A549 (cell line): ENCODE data around the gene CSDE1. TPM values are rescaled to one million over a fixed set of nuclear protein-coding genes. Genes with fewer than 3 reads are reported as not detected.

Source experiments
- ATAC-seq, 2 experiments: fragments of 200-7000 bp in 1 of 2; fragments of >200 bp in 1 of 2; cut with Nextera tagmentation in 1 of 2; cut with Tn5 transposase in 1 of 2; 3 replicates each; pipeline versions ENCODE4 v1.8.0 to v1.9.1; 2018 to 2020; ENCODE audit warnings: mild to moderate bottlenecking in 1 of 2, moderate library complexity in 1 of 2
- CTCF ChIA-PET: fragments of 300-600 bp; sonication (Branson Sonifier 250); formaldehyde crosslinking; extraction: SDS; loops from one replicate; lab custom pipeline; 2021; ENCODE audit warnings: antibody characterized with exemption, inconsistent platforms; lab: Yijun Ruan, JAX
- POLR2A ChIA-PET: fragments of 350-600 bp; formaldehyde crosslinking; extraction: SDS; loops from one replicate; lab custom pipeline; 2021; ENCODE audit warnings: antibody characterized with exemption, inconsistent platforms; lab: Yijun Ruan, JAX
- DNase-seq, 2 experiments: peaks; one replicate each; pipeline versions ENCODE4 v3.0.0 to v3.0.0-alpha.2; 2011 to 2016; ENCODE audit warnings: low read depth in 1 of 2, low spot score in 1 of 2
- FAIRE-seq: peaks from 2 replicates; lab custom pipeline; 2011; peaks lifted over from hg19 to GRCh38; lab: Jason Lieb, UNC
- H3K27ac ChIP-seq, 2 experiments: fragments of >200 bp; sonication (Bioruptor Twin); formaldehyde crosslinking; 3 replicates each; pipeline ENCODE4 v1.5.1; 2016 to 2017
- H3K4me1 ChIP-seq: fragments of >200 bp; sonication (Bioruptor Twin); formaldehyde crosslinking; 3 replicates; pipeline ENCODE4 v1.6.1; 2016
- H3K4me2 ChIP-seq: fragments of >200 bp; sonication (Bioruptor Twin); formaldehyde crosslinking; 3 replicates; pipeline ENCODE4 v1.6.1; 2016
- H3K4me3 ChIP-seq: fragments of >200 bp; sonication (Bioruptor Twin); formaldehyde crosslinking; 3 replicates; pipeline ENCODE4 v1.5.1; 2016
- H3K9me3 ChIP-seq: fragments of >200 bp; sonication (Bioruptor Twin); formaldehyde crosslinking; 3 replicates; pipeline ENCODE4 v1.6.1; 2016
- EHF ChIP-seq: fragments of 250-450 bp; sonication (Bioruptor Pico); IDR thresholded peaks from 2 replicates; pipeline ENCODE4 v1.5.0; 2020; ENCODE audit warnings: mild to moderate bottlenecking
- FOSL2 ChIP-seq, 2 experiments: fragments of 450-650 bp in 1 of 2; fragments of >200 bp in 1 of 2; sonication (Bioruptor Twin) in 1 of 2; formaldehyde crosslinking; IDR thresholded peaks; 2 replicates each; pipeline versions ENCODE4 v1.5.0 to v1.6.1; 2016 to 2020; ENCODE audit warnings: mild to moderate bottlenecking in 1 of 2, moderate library complexity in 1 of 2
- JUNB ChIP-seq: fragments of >200 bp; sonication (Bioruptor Twin); formaldehyde crosslinking; IDR thresholded peaks from 2 replicates; pipeline ENCODE4 v1.6.1; 2016
- KDM5A ChIP-seq: fragments of 200-600 bp; sonication (generic); IDR thresholded peaks from 2 replicates; pipeline ENCODE4 v1.6.1; 2016; ENCODE audit warnings: antibody characterized with exemption, mild to moderate bottlenecking
- MAFK ChIP-seq: fragments of 450-650 bp; IDR thresholded peaks from 2 replicates; pipeline ENCODE4 v1.6.1; 2014; ENCODE audit not compliant: partially characterized antibody
- MAZ ChIP-seq: fragments of 150-350 bp; IDR thresholded peaks from 2 replicates; pipeline ENCODE4 v1.6.1; 2014; ENCODE audit warnings: antibody characterized with exemption, low read depth, low read length, borderline replicate concordance
- NR3C1 ChIP-seq: fragments of >200 bp; sonication (Bioruptor Twin); formaldehyde crosslinking; IDR thresholded peaks from 3 replicates; pipeline ENCODE4 v1.6.1; 2017
- PHF8 ChIP-seq: fragments of 200-600 bp; sonication (generic); IDR thresholded peaks from 2 replicates; pipeline ENCODE4 v1.6.1; 2016; ENCODE audit warnings: low read depth, mild to moderate bottlenecking, antibody characterized with exemption, moderate library complexity, borderline replicate concordance
- POLR2A ChIP-seq: IDR thresholded peaks from 2 replicates; pipeline ENCODE4 v1.6.1; 2012; ENCODE audit warnings: mild to moderate bottlenecking, low read length
- POLR2AphosphoS2 ChIP-seq: conservative IDR thresholded peaks from 2 replicates; pipeline ENCODE4 v1.6.1; 2012; ENCODE audit warnings: low read length, improper control_type of control experiment, inconsistent platforms
- RCOR1 ChIP-seq: fragments of 150-350 bp; IDR thresholded peaks from 2 replicates; pipeline ENCODE4 v1.6.1; 2014; ENCODE audit warnings: antibody characterized with exemption, low read length, low read depth
- RNF2 ChIP-seq: fragments of 200-600 bp; sonication (generic); IDR thresholded peaks from 2 replicates; pipeline ENCODE4 v1.6.1; 2016; ENCODE audit warnings: low read depth, mild to moderate bottlenecking, antibody characterized with exemption, moderate library complexity, borderline replicate concordance
- TFCP2L1 ChIP-seq: fragments of 250-450 bp; sonication (Bioruptor Pico); IDR thresholded peaks from 2 replicates; pipeline ENCODE4 v1.5.0; 2021; ENCODE audit warnings: mild to moderate bottlenecking
- ZSCAN20 ChIP-seq: fragments of 250-450 bp; sonication (Bioruptor Pico); IDR thresholded peaks from 2 replicates; pipeline ENCODE4 v1.8.0; 2022; ENCODE audit warnings: mild to moderate bottlenecking, moderate library complexity
- WGBS: methylation state at CpG from one replicate; pipeline ENCODE4 v1.1.6; 2017; ENCODE audit errors: missing lambda C conversion rate; 5-methylcytosine and 5-hydroxymethylcytosine counted together
- polyA plus RNA-seq, 4 experiments: library from polyadenylated mRNA; depleted of rRNA in 3 of 4; stranded (reverse); fragments of >200 nt; fragmentation: RNase III in 1 of 4; extraction: RNeasy Plus Mini Kit Qiagen cat#74134 plus additional on column Dnase treatment in 1 of 4; gene quantifications; 2 replicates in 3 of 4; 3 replicates in 1 of 4; pipeline ENCODE4 v1.2.3, GENCODE V29; 2011 to 2017
- TF ChIP-seq, protein P1 (sequence below): fragments of 250-450 bp; sonication (Bioruptor Pico); IDR thresholded peaks from 2 replicates; pipeline ENCODE4 v1.5.0; 2020; ENCODE audit warnings: low read depth, mild to moderate bottlenecking, moderate library complexity
- TF ChIP-seq, protein P2 (sequence below): fragments of 200-600 bp; sonication (generic); IDR thresholded peaks from 2 replicates; pipeline ENCODE4 v1.6.1; 2016; ENCODE audit warnings: antibody characterized with exemption, mild to moderate bottlenecking, moderate library complexity
- TF ChIP-seq, protein P3 (sequence below): fragments of 250-450 bp; sonication (Bioruptor Pico); IDR thresholded peaks from 2 replicates; pipeline ENCODE4 v1.5.0; 2021; ENCODE audit warnings: mild to moderate bottlenecking, moderate library complexity, borderline replicate concordance

CSDE1 gene
- polyA plus RNA-seq, 2 of the 4 experiments (the other 2 are of a cell fraction): 199 to 236 TPM

DNA sequence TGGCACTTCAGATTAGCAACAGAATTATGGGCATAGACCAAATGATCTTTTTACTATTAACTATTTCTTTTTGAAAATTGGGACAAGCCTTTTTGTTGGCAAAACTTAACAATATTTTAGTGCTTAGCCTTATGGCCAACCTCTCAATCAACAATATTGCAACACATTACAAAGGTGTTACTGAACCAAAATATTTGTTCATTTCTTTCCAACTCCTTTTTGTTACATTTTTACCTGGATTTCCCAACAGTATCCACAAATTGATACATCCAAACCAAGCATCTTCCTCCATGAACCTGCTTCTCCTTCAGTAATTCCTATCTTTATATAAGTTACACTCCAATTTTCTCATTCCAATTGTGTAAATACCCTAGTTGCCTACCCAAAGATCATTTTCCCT is 61.0 kb downstream of the CSDE1 start:
- FAIRE-seq (no peak), DNase-seq (no peak), ATAC-seq (no peak)
- Histone ChIP-seq H3K9me3 (no peaks in the 10 kb centered on the region), H3K4me3 (no peak overlapping the region), H3K4me2 (no peak overlapping the region), H3K27ac (no peak overlapping the region), H3K4me1 (no peaks in the 10 kb centered on the region)
- TF ChIP-seq POLR2A (no peak), FOSL2 (IDR thresholded peaks at IDR 0.05) (no peak), FOSL2 (CRISPR knock-in tag; IDR thresholded peaks at IDR 0.05) (no peak), JUNB (no peak), TFCP2L1 (CRISPR knock-in tag) (no peak)
- CTCF ChIA-PET: no interaction called here
- POLR2A ChIA-PET: no interaction called here

DNA sequence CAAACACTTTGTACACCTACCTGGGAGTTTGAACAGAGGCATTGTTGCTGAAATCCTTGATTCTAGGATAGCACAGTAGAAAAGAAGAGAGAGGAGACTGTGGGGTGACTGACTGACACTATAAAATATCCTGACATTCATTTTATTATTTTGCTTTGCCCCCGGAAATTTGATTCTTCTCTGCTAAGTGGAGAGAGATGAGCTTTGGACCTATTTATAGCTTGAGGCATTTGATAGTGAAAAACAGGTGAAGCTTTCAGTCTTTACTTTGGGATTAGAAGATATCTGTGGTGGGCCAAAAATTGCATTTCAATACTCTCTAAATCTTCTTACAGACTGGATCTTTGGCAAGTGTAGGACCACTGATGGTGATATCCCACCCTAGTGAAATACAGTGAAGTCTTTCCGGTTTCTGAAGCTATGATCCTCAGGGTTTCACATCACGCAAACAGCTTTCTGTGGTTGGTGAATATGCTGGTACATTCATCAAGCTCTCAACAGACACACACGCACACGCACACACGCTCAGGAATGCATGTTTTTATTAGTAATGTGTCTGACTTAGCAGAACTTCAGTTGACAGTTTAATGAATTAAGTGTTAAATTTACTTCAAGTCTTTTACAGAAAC is 62.2 kb downstream of the CSDE1 start, which contains the start of gene AMPD1:
Gene AMPD1 (minus strand): TSS at position 117 of the 629 bp plus-strand sequence. CDS start 75 bp downstream, at position 42.
- ChIA-PET POLR2A (no interaction called here), CTCF (interaction anchor here (0.5 to 1.0 kb wide), 3 partner anchors 13 to 281 kb away, joined by 3 read pairs; partner anchors contain the start of gene DENND2C)
- FAIRE-seq (no peak), DNase-seq (no peak), ATAC-seq (no peak)
- no peak within 1 kb of the TSS for H3K4me2 ChIP-seq
- TF ChIP-seq MAFK: no peak
- no peak for TF ChIP-seq ZSCAN20
- TF ChIP-seq NR3C1: no peak
- no peak for TF ChIP-seq KDM5A
- H3K4me1 ChIP-seq: no peaks in the 10 kb centered on the region
- no peak within 1 kb of the TSS for H3K4me3 ChIP-seq
- no peak within 1 kb of the TSS for H3K27ac ChIP-seq
- 39% methylated on average over 6 of the region's 6 CpGs for WGBS
- no peaks in the 10 kb centered on the region for H3K9me3 ChIP-seq

DNA sequence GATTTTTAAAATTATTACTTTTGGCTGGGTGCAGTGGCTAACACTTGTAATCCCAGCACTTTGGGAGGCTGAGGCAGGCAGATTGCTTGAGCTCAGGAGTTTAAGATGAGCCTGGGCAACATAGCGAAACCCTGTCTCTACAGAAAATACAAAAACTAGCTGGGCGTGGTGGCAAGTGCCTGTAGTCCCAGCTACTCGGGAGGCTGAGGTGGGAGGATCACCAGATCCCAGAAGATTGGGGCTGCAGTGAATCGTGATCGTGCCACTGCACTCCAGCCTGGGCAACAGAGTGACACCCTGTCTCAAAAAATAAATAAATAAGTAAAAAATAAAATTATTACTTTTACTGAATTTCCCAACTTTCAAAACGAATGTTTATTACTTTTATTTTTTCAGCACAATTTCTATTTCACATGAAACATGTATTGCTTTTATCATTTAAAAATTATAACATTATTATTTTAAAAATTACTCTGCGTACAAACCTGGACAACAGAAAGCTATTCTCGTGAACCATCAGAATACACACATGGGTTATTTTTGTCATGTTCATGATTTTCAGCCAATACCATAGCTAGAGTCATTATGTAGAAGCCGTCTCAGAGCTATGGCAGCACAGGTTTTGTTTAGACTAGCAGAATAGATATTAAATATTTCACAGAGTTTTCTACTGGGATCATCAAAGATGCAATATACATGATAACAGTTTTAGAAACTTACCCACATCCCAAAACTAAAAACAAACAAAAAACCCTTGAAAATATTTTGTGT is 63.1 kb downstream of the CSDE1 start:
- Histone ChIP-seq H3K27ac (no peak overlapping the region), H3K4me2 (no peak overlapping the region), H3K4me3 (no peak overlapping the region), H3K9me3 (no peaks in the 10 kb centered on the region), H3K4me1 (no peaks in the 10 kb centered on the region)
- ATAC-seq: no peak
- WGBS: 47% methylated on average over 9 of the region's 9 CpGs
- TF ChIP-seq POLR2AphosphoS2 (no peak), RNF2 (no peak), MAZ (no peak), PHF8 (no peak), RCOR1 (no peak), TFCP2L1 (CRISPR knock-in tag) (no peak), EHF (CRISPR knock-in tag) (no peak), POLR2A (no peak)
- TF ChIP-seq, protein P1, sequence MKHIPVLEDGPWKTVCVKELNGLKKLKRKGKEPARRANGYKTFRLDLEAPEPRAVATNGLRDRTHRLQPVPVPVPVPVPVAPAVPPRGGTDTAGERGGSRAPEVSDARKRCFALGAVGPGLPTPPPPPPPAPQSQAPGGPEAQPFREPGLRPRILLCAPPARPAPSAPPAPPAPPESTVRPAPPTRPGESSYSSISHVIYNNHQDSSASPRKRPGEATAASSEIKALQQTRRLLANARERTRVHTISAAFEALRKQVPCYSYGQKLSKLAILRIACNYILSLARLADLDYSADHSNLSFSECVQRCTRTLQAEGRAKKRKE (CRISPR knock-in tag): no peak
- TF ChIP-seq, protein P2, sequence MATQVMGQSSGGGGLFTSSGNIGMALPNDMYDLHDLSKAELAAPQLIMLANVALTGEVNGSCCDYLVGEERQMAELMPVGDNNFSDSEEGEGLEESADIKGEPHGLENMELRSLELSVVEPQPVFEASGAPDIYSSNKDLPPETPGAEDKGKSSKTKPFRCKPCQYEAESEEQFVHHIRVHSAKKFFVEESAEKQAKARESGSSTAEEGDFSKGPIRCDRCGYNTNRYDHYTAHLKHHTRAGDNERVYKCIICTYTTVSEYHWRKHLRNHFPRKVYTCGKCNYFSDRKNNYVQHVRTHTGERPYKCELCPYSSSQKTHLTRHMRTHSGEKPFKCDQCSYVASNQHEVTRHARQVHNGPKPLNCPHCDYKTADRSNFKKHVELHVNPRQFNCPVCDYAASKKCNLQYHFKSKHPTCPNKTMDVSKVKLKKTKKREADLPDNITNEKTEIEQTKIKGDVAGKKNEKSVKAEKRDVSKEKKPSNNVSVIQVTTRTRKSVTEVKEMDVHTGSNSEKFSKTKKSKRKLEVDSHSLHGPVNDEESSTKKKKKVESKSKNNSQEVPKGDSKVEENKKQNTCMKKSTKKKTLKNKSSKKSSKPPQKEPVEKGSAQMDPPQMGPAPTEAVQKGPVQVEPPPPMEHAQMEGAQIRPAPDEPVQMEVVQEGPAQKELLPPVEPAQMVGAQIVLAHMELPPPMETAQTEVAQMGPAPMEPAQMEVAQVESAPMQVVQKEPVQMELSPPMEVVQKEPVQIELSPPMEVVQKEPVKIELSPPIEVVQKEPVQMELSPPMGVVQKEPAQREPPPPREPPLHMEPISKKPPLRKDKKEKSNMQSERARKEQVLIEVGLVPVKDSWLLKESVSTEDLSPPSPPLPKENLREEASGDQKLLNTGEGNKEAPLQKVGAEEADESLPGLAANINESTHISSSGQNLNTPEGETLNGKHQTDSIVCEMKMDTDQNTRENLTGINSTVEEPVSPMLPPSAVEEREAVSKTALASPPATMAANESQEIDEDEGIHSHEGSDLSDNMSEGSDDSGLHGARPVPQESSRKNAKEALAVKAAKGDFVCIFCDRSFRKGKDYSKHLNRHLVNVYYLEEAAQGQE: no peak
- TF ChIP-seq, protein P3, sequence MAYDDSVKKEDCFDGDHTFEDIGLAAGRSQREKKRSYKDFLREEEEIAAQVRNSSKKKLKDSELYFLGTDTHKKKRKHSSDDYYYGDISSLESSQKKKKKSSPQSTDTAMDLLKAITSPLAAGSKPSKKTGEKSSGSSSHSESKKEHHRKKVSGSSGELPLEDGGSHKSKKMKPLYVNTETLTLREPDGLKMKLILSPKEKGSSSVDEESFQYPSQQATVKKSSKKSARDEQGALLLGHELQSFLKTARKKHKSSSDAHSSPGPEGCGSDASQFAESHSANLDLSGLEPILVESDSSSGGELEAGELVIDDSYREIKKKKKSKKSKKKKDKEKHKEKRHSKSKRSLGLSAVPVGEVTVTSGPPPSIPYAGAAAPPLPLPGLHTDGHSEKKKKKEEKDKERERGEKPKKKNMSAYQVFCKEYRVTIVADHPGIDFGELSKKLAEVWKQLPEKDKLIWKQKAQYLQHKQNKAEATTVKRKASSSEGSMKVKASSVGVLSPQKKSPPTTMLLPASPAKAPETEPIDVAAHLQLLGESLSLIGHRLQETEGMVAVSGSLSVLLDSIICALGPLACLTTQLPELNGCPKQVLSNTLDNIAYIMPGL (CRISPR knock-in tag): no peak
- POLR2A ChIA-PET: no interaction called here
- no peak for DNase-seq
- CTCF ChIA-PET: interaction anchor here (0.5 to 1.0 kb wide), 4 partner anchors 14 to 547 kb away, joined by 3 read pairs; partner anchors contain the start of gene DENND2C
- no peak for FAIRE-seq
